Mesodermal cell (in vitro differentiated cells): Measurements from ENCODE around the gene C5orf47.

Source experiments
- H3K27ac ChIP-seq: 2 replicates; pipeline ENCODE4 v1.7.0; 2013; ENCODE audit warnings: mild to moderate bottlenecking, low read depth, low read length, moderate library complexity; ENCODE audit not compliant: severe bottlenecking
- H3K36me3 ChIP-seq: 2 replicates; pipeline ENCODE4 v1.7.1; 2013; ENCODE audit warnings: mild to moderate bottlenecking, low read length, moderate library complexity; ENCODE audit not compliant: control insufficient read depth, insufficient read depth
- H3K4me1 ChIP-seq: one replicate; pipeline ENCODE4 v1.7.1; 2013; ENCODE audit warnings: mild to moderate bottlenecking, low read length; ENCODE audit not compliant: insufficient read depth, control insufficient read depth, poor library complexity, severe bottlenecking
- H3K4me3 ChIP-seq: 2 replicates; pipeline ENCODE4 v1.7.0; 2013; ENCODE audit warnings: low read length, control low read depth, mild to moderate bottlenecking; ENCODE audit not compliant: insufficient read depth, poor library complexity, severe bottlenecking; ENCODE audit errors: extremely low read depth
- H3K9me3 ChIP-seq: 2 replicates; pipeline ENCODE4 v1.7.1; 2013; ENCODE audit warnings: mild to moderate bottlenecking, low read length, moderate library complexity; ENCODE audit not compliant: control insufficient read depth
- WGBS, 2 experiments: methylation state at CpG; one replicate each; pipeline ENCODE4 v1.1.5; 2013; ENCODE audit warnings: missing lambda C conversion rate in 2 of 2; ENCODE audit not compliant: insufficient coverage in 2 of 2; 5-methylcytosine and 5-hydroxymethylcytosine counted together

Gene C5orf47

GRCh38 chr5:173960986-173961385 lies 28.0 kb upstream of the C5orf47 start:
- no peak overlapping the region for H3K27ac ChIP-seq
- H3K36me3 ChIP-seq = peaks cover 16% of the 10 kb centered on the region
- no peak overlapping the region for H3K4me3 ChIP-seq
- WGBS, 2 experiments = 100% methylated on average over 1 of the region's 2 CpGs; no CpG with 5 or more reads in 1 of the 2 experiments
- no peaks in the 10 kb centered on the region for H3K9me3 ChIP-seq
- H3K4me1 ChIP-seq = peaks cover 12% of the 10 kb centered on the region

- no CpG with 5 or more reads among the region's 1 CpG for WGBS, 2 experiments
- no peak overlapping the region for H3K4me3 ChIP-seq
- H3K4me1 ChIP-seq = peaks cover 12% of the 10 kb centered on the region
- no peak overlapping the region for H3K27ac ChIP-seq
- peaks cover 13% of the 10 kb centered on the region for H3K36me3 ChIP-seq
- no peaks in the 10 kb centered on the region for H3K9me3 ChIP-seq
These were observed 27.6 kb upstream of the C5orf47 start for GRCh38 chr5:173961418-173961817.

GRCh38 chr5:173962436-173962972 lies 26.5 kb upstream of the C5orf47 start:
- no peak overlapping the region for H3K4me3 ChIP-seq
- WGBS, 2 experiments = 85 to 88% methylated on average over 2 to 3 of the region's 3 CpGs
- no peak overlapping the region for H3K27ac ChIP-seq
- peaks cover 12% of the 10 kb centered on the region for H3K4me1 ChIP-seq
- peaks cover 12% of the 10 kb centered on the region for H3K36me3 ChIP-seq
- H3K9me3 ChIP-seq = no peaks in the 10 kb centered on the region

- WGBS, 2 experiments = 53 to 71% methylated on average over 7 to 8 of the region's 10 CpGs
- Histone ChIP-seq H3K9me3 (no peaks in the 10 kb centered on the region), H3K27ac (peak overlapping the region; percentile 61), H3K36me3 (peaks cover 6% of the 10 kb centered on the region), H3K4me3 (no peak overlapping the region), H3K4me1 (peaks cover 16% of the 10 kb centered on the region)
These were observed 25.7 kb upstream of the C5orf47 start for GRCh38 chr5:173963182-173963838.

GRCh38 chr5:173963867-173964441 lies 25.0 kb upstream of the C5orf47 start:
- 84 to 90% methylated on average over 11 to 16 of the region's 19 CpGs for WGBS, 2 experiments
- Histone ChIP-seq H3K4me1 (peaks cover 22% of the 10 kb centered on the region), H3K27ac (no peak overlapping the region), H3K9me3 (no peaks in the 10 kb centered on the region), H3K36me3 (peaks cover 4% of the 10 kb centered on the region), H3K4me3 (no peak overlapping the region)

- Histone ChIP-seq H3K36me3 (peaks cover 3% of the 10 kb centered on the region), H3K4me1 (peaks cover 27% of the 10 kb centered on the region), H3K27ac (no peak overlapping the region), H3K4me3 (no peak overlapping the region), H3K9me3 (no peaks in the 10 kb centered on the region)
- WGBS, 2 experiments = no CpG with 5 or more reads among the region's 1 CpG
These were observed 24.5 kb upstream of the C5orf47 start for GRCh38 chr5:173964506-173964905.

- H3K4me3 ChIP-seq = no peak overlapping the region
- H3K4me1 ChIP-seq = peaks cover 40% of the 10 kb centered on the region
- 85 to 97% methylated on average over 3 of the region's 4 CpGs for WGBS, 2 experiments
- H3K9me3 ChIP-seq = no peaks in the 10 kb centered on the region
- H3K36me3 ChIP-seq = no peaks in the 10 kb centered on the region
- H3K27ac ChIP-seq = no peak overlapping the region
These were observed 21.7 kb upstream of the C5orf47 start for GRCh38 chr5:173967241-173967640.

- no peaks in the 10 kb centered on the region for H3K36me3 ChIP-seq
- no peak overlapping the region for H3K4me3 ChIP-seq
- H3K9me3 ChIP-seq = no peaks in the 10 kb centered on the region
- WGBS, 2 experiments = 61 to 67% methylated on average over 4 to 6 of the region's 9 CpGs
- peaks cover 32% of the 10 kb centered on the region for H3K4me1 ChIP-seq
- peak overlapping the region; percentile 36 for H3K27ac ChIP-seq
These were observed 20.7 kb upstream of the C5orf47 start for GRCh38 chr5:173968154-173968797.

- Histone ChIP-seq H3K27ac (peak overlapping the region; percentile 96), H3K9me3 (no peaks in the 10 kb centered on the region), H3K36me3 (no peaks in the 10 kb centered on the region), H3K4me3 (no peak overlapping the region), H3K4me1 (peaks cover 28% of the 10 kb centered on the region)
- 82 to 83% methylated on average over 11 to 12 of the region's 12 CpGs for WGBS, 2 experiments
These were observed 19.6 kb upstream of the C5orf47 start for GRCh38 chr5:173969167-173970049.

GRCh38 chr5:173970878-173971650 lies 17.9 kb upstream of the C5orf47 start:
- Histone ChIP-seq H3K4me1 (peaks cover 28% of the 10 kb centered on the region), H3K27ac (peak overlapping the region; percentile 96), H3K9me3 (no peaks in the 10 kb centered on the region), H3K4me3 (no peak overlapping the region), H3K36me3 (no peaks in the 10 kb centered on the region)
- 91 to 97% methylated on average over 16 to 17 of the region's 18 CpGs for WGBS, 2 experiments
